Neutrophil (primary cell): ENCODE results near the gene DOCK8.

Experiments
- H3K27ac ChIP-seq: fragments of 200-600 bp; sonication (generic); 2 replicates; pipeline ENCODE4 v1.5.1; 2016; ENCODE audit warnings: mild to moderate bottlenecking, moderate library complexity
- H3K27me3 ChIP-seq: fragments of 200-600 bp; sonication (generic); 2 replicates; pipeline ENCODE4 v1.6.0; 2016; ENCODE audit warnings: mild to moderate bottlenecking
- H3K36me3 ChIP-seq: fragments of 200-600 bp; sonication (generic); 2 replicates; pipeline ENCODE4 v1.5.1; 2017
- H3K4me1 ChIP-seq, 2 experiments: fragments of 200-600 bp in 1 of 2; sonication (generic) in 1 of 2; 1 replicate in 1 of 2; 2 replicates in 1 of 2; pipeline versions ENCODE4 v1.5.1 to v1.6.1; 2013 to 2016; ENCODE audit warnings: low read depth in 1 of 2, low read length in 1 of 2, mild to moderate bottlenecking in 1 of 2, moderate library complexity in 1 of 2; ENCODE audit not compliant: control insufficient read depth in 1 of 2, insufficient read depth in 1 of 2
- H3K4me3 ChIP-seq, 2 experiments: fragments of 200-600 bp in 1 of 2; sonication (generic) in 1 of 2; 1 replicate in 1 of 2; 2 replicates in 1 of 2; pipeline ENCODE4 v1.5.1; 2013 to 2016; ENCODE audit warnings: low read depth in 1 of 2, low read length in 1 of 2, mild to moderate bottlenecking in 1 of 2, moderate library complexity in 1 of 2
- H3K9me3 ChIP-seq: fragments of 200-600 bp; sonication (generic); 2 replicates; pipeline ENCODE4 v1.5.1; 2016
- TF ChIP-seq, protein P1 (sequence below): fragments of 200-600 bp; sonication (generic); IDR thresholded peaks from 2 replicates; pipeline ENCODE4 v1.5.1; 2016; ENCODE audit warnings: antibody characterized with exemption

The DOCK8 gene

GRCh38 chr9:286071-286740 is 71.5 kb downstream of the DOCK8 start:
- TF ChIP-seq, protein P1, sequence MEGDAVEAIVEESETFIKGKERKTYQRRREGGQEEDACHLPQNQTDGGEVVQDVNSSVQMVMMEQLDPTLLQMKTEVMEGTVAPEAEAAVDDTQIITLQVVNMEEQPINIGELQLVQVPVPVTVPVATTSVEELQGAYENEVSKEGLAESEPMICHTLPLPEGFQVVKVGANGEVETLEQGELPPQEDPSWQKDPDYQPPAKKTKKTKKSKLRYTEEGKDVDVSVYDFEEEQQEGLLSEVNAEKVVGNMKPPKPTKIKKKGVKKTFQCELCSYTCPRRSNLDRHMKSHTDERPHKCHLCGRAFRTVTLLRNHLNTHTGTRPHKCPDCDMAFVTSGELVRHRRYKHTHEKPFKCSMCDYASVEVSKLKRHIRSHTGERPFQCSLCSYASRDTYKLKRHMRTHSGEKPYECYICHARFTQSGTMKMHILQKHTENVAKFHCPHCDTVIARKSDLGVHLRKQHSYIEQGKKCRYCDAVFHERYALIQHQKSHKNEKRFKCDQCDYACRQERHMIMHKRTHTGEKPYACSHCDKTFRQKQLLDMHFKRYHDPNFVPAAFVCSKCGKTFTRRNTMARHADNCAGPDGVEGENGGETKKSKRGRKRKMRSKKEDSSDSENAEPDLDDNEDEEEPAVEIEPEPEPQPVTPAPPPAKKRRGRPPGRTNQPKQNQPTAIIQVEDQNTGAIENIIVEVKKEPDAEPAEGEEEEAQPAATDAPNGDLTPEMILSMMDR, result no peak
- no peaks in the 10 kb centered on the region for H3K27me3 ChIP-seq
- H3K4me1 ChIP-seq, result peaks cover 16 to 22% of the 10 kb centered on the region in 2 experiments
- H3K27ac ChIP-seq, result peak overlapping the region; percentile 66
- no peak overlapping the region for H3K4me3 ChIP-seq
- peaks cover 87% of the 10 kb centered on the region for H3K36me3 ChIP-seq
- H3K9me3 ChIP-seq, result no peaks in the 10 kb centered on the region

DNA sequence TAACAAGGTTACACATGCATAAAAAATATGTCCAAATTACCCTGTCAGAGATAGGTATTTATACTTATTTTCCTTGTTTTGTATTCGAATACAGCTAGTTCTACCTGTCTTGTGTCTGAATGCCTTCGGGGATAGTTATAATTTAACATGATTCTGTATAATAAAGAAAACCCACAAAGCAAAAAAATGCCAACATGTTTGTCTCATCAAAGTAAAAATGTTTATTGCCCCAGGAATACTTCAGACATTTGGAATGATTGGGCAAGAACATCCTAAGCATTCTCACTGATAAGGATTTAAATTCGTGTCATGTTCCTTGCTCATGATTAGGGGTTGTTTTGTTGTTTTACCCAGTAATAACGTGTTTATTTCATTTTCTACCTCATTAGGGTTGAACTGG is 74.5 kb downstream of the DOCK8 start:
- H3K36me3 ChIP-seq, result peaks cover 95% of the 10 kb centered on the region
- no peaks in the 10 kb centered on the region for H3K9me3 ChIP-seq
- no peak overlapping the region for H3K4me3 ChIP-seq
- H3K4me1 ChIP-seq, result peaks cover 9 to 12% of the 10 kb centered on the region in 2 experiments
- H3K27ac ChIP-seq, result peak overlapping the region; percentile 66
- TF ChIP-seq, protein P1, result no peak
- H3K27me3 ChIP-seq, result no peaks in the 10 kb centered on the region

DNA sequence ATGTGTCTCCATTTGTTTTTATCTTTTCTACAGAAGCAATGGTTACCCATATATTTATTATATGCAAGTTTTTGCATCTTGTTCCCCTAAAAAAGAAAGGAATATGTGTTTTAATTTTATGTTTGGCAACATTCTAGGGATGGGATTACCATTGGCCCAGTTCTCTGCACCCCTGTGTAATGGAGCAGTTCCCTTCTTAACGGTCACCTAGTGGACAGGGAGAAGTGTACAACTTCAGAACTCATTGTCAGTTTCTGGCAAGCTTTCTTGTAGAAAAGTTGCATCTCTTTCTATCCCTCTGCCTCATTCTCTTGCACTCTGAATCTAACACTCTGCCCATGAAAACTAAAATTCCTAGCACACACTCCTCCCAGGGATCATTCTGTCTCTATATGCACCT is 78.2 kb downstream of the DOCK8 start:
- Histone ChIP-seq H3K36me3 (peaks cover 75% of the 10 kb centered on the region), H3K4me3 (no peak overlapping the region)

GRCh38 chr9:295576-295975 is 80.9 kb downstream of the DOCK8 start:
- peaks cover 57 to 63% of the 10 kb centered on the region in 2 experiments for H3K4me1 ChIP-seq
- no peaks in the 10 kb centered on the region for H3K27me3 ChIP-seq
- no peaks in the 10 kb centered on the region for H3K9me3 ChIP-seq
- H3K27ac ChIP-seq, result peak overlapping the region; percentile 94
- H3K36me3 ChIP-seq, result peaks cover 62% of the 10 kb centered on the region
- TF ChIP-seq, protein P1, result no peak
- H3K4me3 ChIP-seq, result no peak overlapping the region

More for the DNA sequence above, 78.2 kb downstream of the DOCK8 start:
- Histone ChIP-seq H3K9me3 (no peaks in the 10 kb centered on the region), H3K27ac (peak overlapping the region; percentile 65), H3K27me3 (no peaks in the 10 kb centered on the region), H3K4me1 (peaks cover 40 to 45% of the 10 kb centered on the region in 2 experiments)
- TF ChIP-seq, protein P1, result no peak

GRCh38 chr9:296411-296810 is 81.7 kb downstream of the DOCK8 start:
- Histone ChIP-seq H3K27ac (peak overlapping the region; percentile 94), H3K4me1 (peaks cover 57 to 63% of the 10 kb centered on the region in 2 experiments), H3K27me3 (no peaks in the 10 kb centered on the region), H3K9me3 (no peaks in the 10 kb centered on the region), H3K4me3 (peak overlapping the region; percentile 46 to 50), H3K36me3 (peaks cover 62% of the 10 kb centered on the region)
- TF ChIP-seq, protein P1, result no peak
